Liver (tissue), 9 donors: ENCODE data around the gene TINAGL1. TPM values are rescaled to one million over a fixed set of nuclear protein-coding genes. Genes with fewer than 3 reads are reported as not detected.

Experiments used
- DNase-seq: peaks from one replicate; pipeline ENCODE4 v3.0.0-alpha.2; 2017; ENCODE audit warnings: low spot score
- H3K27ac ChIP-seq, 2 donors: one replicate each; pipeline ENCODE4 v1.7.0; 2013; ENCODE audit warnings: inconsistent platforms in 2 of 2, low read length in 2 of 2, control low read depth in 1 of 2, low read depth in 1 of 2, mild to moderate bottlenecking in 1 of 2
- H3K27me3 ChIP-seq, 4 donors: one replicate each; pipeline versions ENCODE4 v1.6.1 to v1.7.0; 2013; ENCODE audit warnings: low read length in 3 of 4, inconsistent platforms in 1 of 4, mild to moderate bottlenecking in 1 of 4, moderate library complexity in 1 of 4; ENCODE audit not compliant: control insufficient read depth in 4 of 4, insufficient read depth in 4 of 4
- H3K36me3 ChIP-seq, 4 donors: one replicate each; pipeline versions ENCODE4 v1.6.1 to v1.7.0; 2013; ENCODE audit warnings: low read length in 3 of 4, mild to moderate bottlenecking in 3 of 4, low read depth in 1 of 4, moderate library complexity in 1 of 4; ENCODE audit not compliant: control insufficient read depth in 4 of 4, insufficient read depth in 3 of 4
- H3K4me1 ChIP-seq, 4 donors: one replicate each; pipeline versions ENCODE4 v1.6.1 to v1.7.0; 2013; ENCODE audit warnings: low read length in 3 of 4, mild to moderate bottlenecking in 3 of 4, moderate library complexity in 1 of 4; ENCODE audit not compliant: control insufficient read depth in 4 of 4, insufficient read depth in 4 of 4
- H3K4me3 ChIP-seq, 3 donors: one replicate each; pipeline versions ENCODE4 v1.6.1 to v1.7.0; 2013; ENCODE audit warnings: low read length in 3 of 3, control low read depth in 1 of 3, low read depth in 1 of 3, mild to moderate bottlenecking in 1 of 3
- H3K9ac ChIP-seq, 2 donors: one replicate each; pipeline ENCODE4 v1.7.0; 2013; ENCODE audit warnings: low read length in 2 of 2, mild to moderate bottlenecking in 2 of 2, moderate library complexity in 2 of 2, control low read depth in 1 of 2, low read depth in 1 of 2
- H3K9me3 ChIP-seq, 4 donors: one replicate each; pipeline versions ENCODE4 v1.6.1 to v1.7.0; 2013; ENCODE audit warnings: low read length in 3 of 4; ENCODE audit not compliant: control insufficient read depth in 4 of 4
- ATF3 ChIP-seq: IDR thresholded peaks from 2 replicates; pipeline ENCODE4 v1.6.1; 2016; ENCODE audit warnings: antibody characterized with exemption
- FOXA1 ChIP-seq: IDR thresholded peaks from 2 replicates; pipeline ENCODE4 v1.6.1; 2016; ENCODE audit warnings: antibody characterized with exemption
- GABPA ChIP-seq, 2 donors: IDR thresholded peaks in 1 of 2; conservative IDR thresholded peaks in 1 of 2; 2 replicates each; pipeline ENCODE4 v1.6.1; 2016; ENCODE audit warnings: antibody characterized with exemption in 2 of 2, mild to moderate bottlenecking in 1 of 2, moderate library complexity in 1 of 2
- HNF4A ChIP-seq, 2 donors: conservative IDR thresholded peaks; 2 replicates each; pipeline ENCODE4 v1.6.1; 2016; ENCODE audit warnings: antibody characterized with exemption in 2 of 2, mild to moderate bottlenecking in 2 of 2
- JUND ChIP-seq, 2 donors: IDR thresholded peaks; 2 replicates each; pipeline ENCODE4 v1.6.1; 2016; ENCODE audit warnings: antibody characterized with exemption in 2 of 2
- RAD21 ChIP-seq, 2 donors: IDR thresholded peaks; 2 replicates each; pipeline ENCODE4 v1.6.1; 2016; ENCODE audit warnings: antibody characterized with exemption in 2 of 2, mild to moderate bottlenecking in 2 of 2
- REST ChIP-seq: IDR thresholded peaks from 2 replicates; pipeline ENCODE4 v1.6.1; 2016; ENCODE audit warnings: antibody characterized with exemption, mild to moderate bottlenecking
- TAF1 ChIP-seq: conservative IDR thresholded peaks from 2 replicates; pipeline ENCODE4 v1.6.1; 2016; ENCODE audit warnings: antibody characterized with exemption, mild to moderate bottlenecking
- YY1 ChIP-seq: IDR thresholded peaks from 2 replicates; pipeline ENCODE4 v1.6.1; 2016; ENCODE audit warnings: antibody characterized with exemption, mild to moderate bottlenecking
- ZBTB33 ChIP-seq: IDR thresholded peaks from 2 replicates; pipeline ENCODE4 v1.6.1; 2016; ENCODE audit warnings: antibody characterized with exemption
- WGBS: extraction: QIAGEN DNeasy Blood & Tissue Kit; methylation state at CpG from one replicate; pipeline ENCODE4 v1.1.7; 2013; 5-methylcytosine and 5-hydroxymethylcytosine counted together
- polyA plus RNA-seq, 2 donors: library from polyadenylated mRNA; stranded (reverse) in 1 of 2; unstranded in 1 of 2; fragments of 200-250 nt in 1 of 2; fragments of >200 nt in 1 of 2; fragmentation: Nextera tagmentation in 1 of 2; extraction: Ambion mirVana in 1 of 2; gene quantifications; one replicate each; pipeline versions ENCODE4 v1.2.1 to v1.2.3, GENCODE V29; 2013 to 2015
- total RNA-seq, 2 donors: library from RNA; depleted of rRNA; stranded (reverse); fragments of >200 nt; gene quantifications; one replicate each; pipeline ENCODE4 v1.2.3, GENCODE V29; 2014
- donor health status: healthy.
- donor health status: healthy.
- donor health status: healthy.
- donor health status: healthy.
- donor health status: healthy.

The TINAGL1 gene
- total and polyA plus RNA-seq, 4 donors: 8.7 to 52.9 (median 25.6) TPM

- Histone ChIP-seq H3K9me3 (no peaks in the 10 kb centered on the region), H3K27ac (no peak overlapping the region), H3K4me1 (no peaks in the 10 kb centered on the region), H3K4me3 (no peak overlapping the region), H3K36me3 (peaks cover 14 to 52% (median 40%) of the 10 kb centered on the region in 4 donors), H3K27me3 (no peaks in the 10 kb centered on the region), H3K9ac (no peak overlapping the region)
- 87% methylated on average over 11 of the region's 11 CpGs for WGBS
- TF ChIP-seq TAF1 (no peak), FOXA1 (no peak), ATF3 (no peak), RAD21 (IDR thresholded peaks at IDR 0.05) (no peak), YY1 (no peak)
- no peak for DNase-seq
These were observed 51.7 kb downstream of the TINAGL1 start for GRCh38 chr1:31627930-31628559.

GRCh38 chr1:31628931-31629556, 52.7 kb downstream of the TINAGL1 start:
- Histone ChIP-seq H3K36me3 (peaks cover 14 to 52% (median 41%) of the 10 kb centered on the region in 4 donors), H3K27me3 (no peaks in the 10 kb centered on the region), H3K4me1 (no peaks in the 10 kb centered on the region), H3K27ac (no peak overlapping the region), H3K9me3 (no peaks in the 10 kb centered on the region), H3K4me3 (no peak overlapping the region), H3K9ac (no peak overlapping the region)
- DNase-seq: no peak
- 93% methylated on average over 6 of the region's 6 CpGs for WGBS
- TF ChIP-seq ATF3: no peak
- TF ChIP-seq ZBTB33: no peak
- no peak for TF ChIP-seq JUND (IDR thresholded peaks at IDR 0.05)
- TF ChIP-seq HNF4A (conservative IDR thresholded peaks at IDR 0.05): no peak
- no peak for TF ChIP-seq REST
- no peak for TF ChIP-seq GABPA (IDR thresholded peaks at IDR 0.05 in 1 of 2, conservative IDR thresholded peaks at IDR 0.05 in 1 of 2)
